HL-60 (cell line): ENCODE measurements around the gene PTPN3.

Source experiments
- CTCF ChIP-seq: IDR thresholded peaks from one replicate; pipeline ENCODE4 v1.5.1; 2011; ENCODE audit warnings: low read length, control low read depth, inconsistent platforms; ENCODE audit not compliant: insufficient read depth
- POLR2AphosphoS5 ChIP-seq: IDR thresholded peaks from 2 replicates; pipeline ENCODE4 v1.6.1; 2012; ENCODE audit warnings: low read depth
- REST ChIP-seq: IDR thresholded peaks from 2 replicates; pipeline ENCODE4 v1.6.1; 2012; ENCODE audit warnings: low read depth; ENCODE audit not compliant: insufficient replicate concordance
- SPI1 ChIP-seq: IDR thresholded peaks from 2 replicates; pipeline ENCODE4 v1.6.1; 2012; ENCODE audit warnings: low read depth, mild to moderate bottlenecking, borderline replicate concordance

GRCh38 chr9:109403116-109403515, 95.0 kb downstream of the PTPN3 start:
- no peak for TF ChIP-seq CTCF
- TF ChIP-seq REST: no peak
- no peak for TF ChIP-seq POLR2AphosphoS5
- TF ChIP-seq SPI1: no peak
